Activated naive CD4-positive, alpha-beta T cell treated with anti-CD3 and anti-CD28 coated beads, Interleukin-2, amount 50 U/mL, for 24 hours (primary cell): ENCODE data around the gene GLA.

Experiments
- H3K27ac Mint-ChIP-seq: one replicate; pipeline ENCODE4 v1.8.0; 2021; ENCODE audit warnings: mild to moderate bottlenecking, mixed read lengths
- H3K27me3 Mint-ChIP-seq: one replicate; pipeline ENCODE4 v1.8.0; 2021; ENCODE audit warnings: mixed read lengths
- H3K36me3 Mint-ChIP-seq: one replicate; pipeline ENCODE4 v1.8.0; 2021; ENCODE audit warnings: mixed read lengths
- H3K4me1 Mint-ChIP-seq: one replicate; pipeline ENCODE4 v1.8.0; 2021; ENCODE audit warnings: mixed read lengths
- H3K4me3 Mint-ChIP-seq: one replicate; pipeline ENCODE4 v1.8.0; 2021; ENCODE audit warnings: mild to moderate bottlenecking, mixed read lengths
- H3K9me3 Mint-ChIP-seq: one replicate; pipeline ENCODE4 v1.8.0; 2021; ENCODE audit warnings: mixed read lengths

GLA gene

GRCh38 chrX:101411984-101412383 is 4.3 kb upstream of the GLA start:
- Mint-ChIP-seq H3K4me1 (peaks cover 48% of the 10 kb centered on the region), H3K4me3 (no peak overlapping the region), H3K36me3 (peaks cover 7% of the 10 kb centered on the region), H3K9me3 (no peaks in the 10 kb centered on the region), H3K27ac (peak overlapping the region; percentile 17), H3K27me3 (no peaks in the 10 kb centered on the region)

- Mint-ChIP-seq H3K4me3 (peak overlapping the region; percentile 85), H3K4me1 (peaks cover 43% of the 10 kb centered on the region), H3K27ac (peak overlapping the region; percentile 78), H3K27me3 (no peaks in the 10 kb centered on the region), H3K36me3 (peaks cover 7% of the 10 kb centered on the region), H3K9me3 (no peaks in the 10 kb centered on the region)
These were observed 2.7 kb upstream of the GLA start for GRCh38 chrX:101410461-101410860.

- H3K9me3 Mint-ChIP-seq = no peaks in the 10 kb centered on the region
- H3K4me1 Mint-ChIP-seq = peaks cover 35% of the 10 kb centered on the region
- peaks cover 8% of the 10 kb centered on the region for H3K36me3 Mint-ChIP-seq
- peak overlapping the region; percentile 100 for H3K4me3 Mint-ChIP-seq
- no peaks in the 10 kb centered on the region for H3K27me3 Mint-ChIP-seq
- peak overlapping the region; percentile 99 for H3K27ac Mint-ChIP-seq
These were observed 1.3 kb upstream of the GLA start for GRCh38 chrX:101409043-101409442.

GRCh38 chrX:101408532-101408841 is 762 bp upstream of the GLA start:
- peaks cover 35% of the 10 kb centered on the region for H3K4me1 Mint-ChIP-seq
- no peaks in the 10 kb centered on the region for H3K9me3 Mint-ChIP-seq
- peak overlapping the region; percentile 100 for H3K4me3 Mint-ChIP-seq
- no peaks in the 10 kb centered on the region for H3K27me3 Mint-ChIP-seq
- H3K27ac Mint-ChIP-seq = peak overlapping the region; percentile 99
- peaks cover 9% of the 10 kb centered on the region for H3K36me3 Mint-ChIP-seq

GRCh38 chrX:101407167-101407747 is 468 bp downstream of the GLA start:
- Mint-ChIP-seq H3K4me1 (peaks cover 24% of the 10 kb centered on the region), H3K27me3 (no peaks in the 10 kb centered on the region), H3K36me3 (peaks cover 7% of the 10 kb centered on the region)

GRCh38 chrX:101399825-101400224 is 7.9 kb downstream of the GLA start:
- no peaks in the 10 kb centered on the region for H3K27me3 Mint-ChIP-seq
- H3K4me3 Mint-ChIP-seq = no peak overlapping the region
- peak overlapping the region; percentile 65 for H3K27ac Mint-ChIP-seq
- no peaks in the 10 kb centered on the region for H3K9me3 Mint-ChIP-seq
- H3K36me3 Mint-ChIP-seq = peaks cover 7% of the 10 kb centered on the region
- H3K4me1 Mint-ChIP-seq = no peaks in the 10 kb centered on the region

More at GRCh38 chrX:101407167-101407747, 468 bp downstream of the GLA start:
- H3K4me3 Mint-ChIP-seq = peak overlapping the region; percentile 100
- peak overlapping the region; percentile 99 for H3K27ac Mint-ChIP-seq
- no peaks in the 10 kb centered on the region for H3K9me3 Mint-ChIP-seq

GRCh38 chrX:101398694-101399093 is 9.0 kb downstream of the GLA start:
- Mint-ChIP-seq H3K4me1 (peaks cover 3% of the 10 kb centered on the region), H3K27me3 (no peaks in the 10 kb centered on the region), H3K27ac (no peak overlapping the region), H3K4me3 (no peak overlapping the region), H3K36me3 (peaks cover 5% of the 10 kb centered on the region), H3K9me3 (no peaks in the 10 kb centered on the region)

GRCh38 chrX:101397779-101398178 is 9.9 kb downstream of the GLA start:
- Mint-ChIP-seq H3K27me3 (no peaks in the 10 kb centered on the region), H3K36me3 (peaks cover 10% of the 10 kb centered on the region), H3K4me3 (no peak overlapping the region), H3K27ac (no peak overlapping the region), H3K9me3 (no peaks in the 10 kb centered on the region), H3K4me1 (peaks cover 11% of the 10 kb centered on the region)

- H3K4me3 Mint-ChIP-seq = peak overlapping the region; percentile 30
- peaks cover 11% of the 10 kb centered on the region for H3K4me1 Mint-ChIP-seq
- no peaks in the 10 kb centered on the region for H3K9me3 Mint-ChIP-seq
- H3K36me3 Mint-ChIP-seq = peaks cover 26% of the 10 kb centered on the region
- no peaks in the 10 kb centered on the region for H3K27me3 Mint-ChIP-seq
- H3K27ac Mint-ChIP-seq = peak overlapping the region; percentile 69
These were observed 11.9 kb downstream of the GLA start for GRCh38 chrX:101395789-101396188.

GRCh38 chrX:101394372-101394771 is 13.4 kb downstream of the GLA start:
- Mint-ChIP-seq H3K4me1 (peaks cover 15% of the 10 kb centered on the region), H3K27ac (peak overlapping the region; percentile 41), H3K36me3 (peaks cover 23% of the 10 kb centered on the region), H3K4me3 (peak overlapping the region; percentile 97), H3K9me3 (no peaks in the 10 kb centered on the region), H3K27me3 (no peaks in the 10 kb centered on the region)

- peak overlapping the region; percentile 97 for H3K4me3 Mint-ChIP-seq
- peaks cover 15% of the 10 kb centered on the region for H3K4me1 Mint-ChIP-seq
- H3K27me3 Mint-ChIP-seq = no peaks in the 10 kb centered on the region
- no peaks in the 10 kb centered on the region for H3K9me3 Mint-ChIP-seq
- peaks cover 23% of the 10 kb centered on the region for H3K36me3 Mint-ChIP-seq
- peak overlapping the region; percentile 85 for H3K27ac Mint-ChIP-seq
These were observed 14.0 kb downstream of the GLA start for GRCh38 chrX:101393530-101394305.

- Mint-ChIP-seq H3K9me3 (no peaks in the 10 kb centered on the region), H3K4me3 (peak overlapping the region; percentile 97), H3K4me1 (peaks cover 15% of the 10 kb centered on the region), H3K27me3 (no peaks in the 10 kb centered on the region), H3K27ac (peak overlapping the region; percentile 98), H3K36me3 (peaks cover 23% of the 10 kb centered on the region)
These were observed 15.9 kb downstream of the GLA start for GRCh38 chrX:101391831-101392230.

- Mint-ChIP-seq H3K4me3 (peak within 1 kb of the TSS; percentile 97), H3K36me3 (peaks cover 23% of the 10 kb centered on the region), H3K9me3 (no peaks in the 10 kb centered on the region), H3K27ac (peak within 1 kb of the TSS; percentile 98), H3K4me1 (peaks cover 15% of the 10 kb centered on the region), H3K27me3 (no peaks in the 10 kb centered on the region)
These were observed 16.8 kb downstream of the GLA start, which contains the start of gene RPL36A for GRCh38 chrX:101390664-101391525. RPL36A (plus strand) TSS chrX:101391011; CDS start chrX:101391044, 33 bp downstream.

- Mint-ChIP-seq H3K4me1 (peaks cover 11% of the 10 kb centered on the region), H3K36me3 (peaks cover 21% of the 10 kb centered on the region), H3K4me3 (no peak overlapping the region), H3K27me3 (no peaks in the 10 kb centered on the region), H3K27ac (no peak overlapping the region), H3K9me3 (no peaks in the 10 kb centered on the region)
These were observed 19.1 kb downstream of the GLA start for GRCh38 chrX:101388604-101389003.

- Mint-ChIP-seq H3K9me3 (no peaks in the 10 kb centered on the region), H3K27me3 (no peaks in the 10 kb centered on the region), H3K27ac (no peak overlapping the region), H3K4me3 (no peak overlapping the region), H3K36me3 (peaks cover 7% of the 10 kb centered on the region), H3K4me1 (peaks cover 4% of the 10 kb centered on the region)
These were observed 21.2 kb downstream of the GLA start for GRCh38 chrX:101386542-101386885.
